HS-5 (cell line): ENCODE measurements around the gene GPC3.
A peak's percentile ranks its signal among the peaks of the same experiment; 100 is the strongest.
"Not testable (repeated sequence)": the region's sequence is repeated elsewhere in the genome, so short reads cannot be mapped to it uniquely, and the experiment has no call there.

Experiments
- DNase-seq: peaks from one replicate; pipeline ENCODE4 v3.0.0-alpha.2; 2012; ENCODE audit warnings: low read depth

GPC3 gene

GRCh38 chrX:133995759-133996158 lies 10.4 kb upstream of the GPC3 start:
- DNase-seq: no peak

GRCh38 chrX:133994576-133994975 lies 9.2 kb upstream of the GPC3 start:
- no peak for DNase-seq

GRCh38 chrX:133992882-133993281 lies 7.5 kb upstream of the GPC3 start:
- no peak for DNase-seq

GRCh38 chrX:133991814-133992213 lies 6.4 kb upstream of the GPC3 start:
- DNase-seq: no peak

DNA sequence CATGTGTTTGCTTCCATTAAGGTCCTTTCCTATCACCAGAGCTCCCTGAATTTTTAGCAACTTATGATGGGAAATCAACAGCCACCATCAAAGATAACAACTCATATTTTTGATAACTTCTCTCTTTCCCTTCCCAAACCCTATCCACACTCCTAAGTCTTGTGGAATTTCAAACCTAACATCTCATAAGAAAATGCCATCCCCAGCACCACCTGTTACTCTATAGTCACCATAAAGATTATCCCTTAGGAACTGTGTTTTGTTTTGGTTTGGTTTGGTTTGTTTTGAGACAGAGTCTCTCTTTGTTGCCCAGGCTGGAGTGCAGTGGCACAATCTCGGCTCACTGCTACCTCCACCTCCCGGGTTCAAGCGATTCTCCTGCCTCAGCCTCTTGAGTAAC lies 5.7 kb upstream of the GPC3 start:
- not testable (repeated sequence) for DNase-seq

DNA sequence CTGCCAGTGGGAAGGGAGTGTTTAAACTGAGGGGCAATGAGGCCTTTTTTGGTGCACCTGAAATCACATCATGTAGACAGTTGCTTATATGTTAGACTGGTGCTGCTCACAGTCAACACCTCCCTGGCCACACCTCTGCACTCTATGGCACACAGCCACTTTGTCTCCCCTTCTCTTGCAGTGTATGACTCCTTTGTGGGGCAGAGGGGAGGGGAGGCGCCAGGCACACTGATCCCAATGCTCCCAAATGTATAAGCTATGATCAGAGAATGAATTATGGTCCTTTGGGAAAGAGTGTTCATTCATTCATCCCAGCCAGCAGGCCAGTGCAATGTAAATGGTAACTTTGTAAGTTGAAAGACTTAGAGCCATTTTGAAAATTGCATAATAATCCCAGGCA lies 4.6 kb upstream of the GPC3 start:
- DNase-seq: no peak

DNA sequence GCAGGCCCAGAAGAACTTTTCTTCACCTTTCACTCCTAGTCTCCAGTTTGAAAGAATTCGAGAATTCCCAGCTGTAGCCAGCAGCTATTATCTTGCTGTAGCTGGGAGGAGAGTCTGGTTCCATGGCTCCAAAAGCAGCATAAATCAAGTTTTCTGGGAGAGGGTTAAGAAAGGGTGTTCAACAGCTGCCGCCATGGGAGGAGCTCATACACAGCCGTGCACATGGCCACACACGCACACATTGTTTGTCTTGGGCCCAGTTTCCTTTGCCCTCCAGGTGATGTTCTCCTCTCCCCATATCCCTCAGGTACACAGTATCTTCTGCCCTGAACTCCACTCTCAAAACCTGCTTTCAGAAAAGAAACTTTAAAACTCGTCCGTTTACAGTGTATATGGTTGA lies 4.1 kb upstream of the GPC3 start:
- DNase-seq: no peak

GRCh38 chrX:133988010-133988409 lies 2.6 kb upstream of the GPC3 start:
- DNase-seq: no peak

DNA sequence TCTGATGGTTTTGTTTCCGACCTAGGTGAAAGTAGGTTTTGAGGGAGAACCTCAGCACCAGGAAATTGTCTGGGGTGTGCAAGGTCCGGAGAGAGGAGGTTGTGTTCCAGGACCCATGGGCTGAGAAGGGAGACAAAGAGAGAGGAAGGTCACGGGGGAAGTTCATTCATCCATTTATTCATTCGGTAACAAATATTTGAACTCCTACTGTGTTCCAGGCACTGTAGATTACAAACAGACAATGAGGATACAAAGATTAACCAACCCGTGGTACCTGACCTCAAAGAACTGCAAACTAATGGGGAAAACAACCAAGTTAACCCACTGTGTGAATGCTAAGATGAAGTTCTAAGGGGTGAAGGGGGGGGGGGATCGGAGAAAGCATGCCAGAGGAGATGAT lies 1.8 kb upstream of the GPC3 start:
- DNase-seq: no peak

DNA sequence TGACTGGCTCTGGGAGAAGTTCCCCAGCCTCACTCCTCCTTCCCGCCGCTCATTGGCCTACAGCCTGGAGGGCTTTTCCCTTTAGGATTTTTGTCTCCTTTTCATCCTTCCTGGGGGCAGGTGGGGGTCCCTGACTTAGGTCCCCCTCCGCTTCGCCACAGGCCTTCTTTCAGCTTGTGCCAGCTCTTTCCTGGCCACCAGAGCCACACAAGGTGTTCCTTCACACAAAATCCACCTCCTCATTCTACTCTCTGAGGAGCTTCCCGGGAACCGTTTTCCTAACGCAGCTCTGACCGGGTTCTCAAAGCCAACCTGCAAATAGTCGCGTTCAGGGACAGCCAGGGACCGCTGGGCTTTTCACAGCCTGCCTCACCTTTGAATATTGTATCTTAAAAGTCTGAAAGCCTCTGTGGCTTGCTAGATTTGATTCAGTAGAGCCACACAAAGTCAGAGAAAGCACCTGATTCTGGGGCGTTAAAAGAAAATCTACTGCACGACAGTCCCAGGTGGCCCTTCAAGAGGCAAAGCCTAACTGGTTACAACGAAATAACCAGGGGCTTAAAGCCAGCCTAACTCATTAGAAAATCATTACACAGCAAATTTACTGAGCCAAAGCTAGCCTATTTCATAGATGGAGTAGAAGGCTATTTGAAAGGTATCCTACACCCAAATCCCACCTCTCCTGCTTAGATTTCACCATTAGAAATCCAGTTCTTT lies 731 bp upstream of the GPC3 start:
- no peak for DNase-seq

GRCh38 chrX:133984857-133985163 lies 584 bp downstream of the GPC3 start:
- DNase-seq: no peak

- DNase-seq: no peak
Observed at GRCh38 chrX:133983974-133984845, 1.2 kb downstream of the GPC3 start.

- DNase-seq: no peak
Observed at GRCh38 chrX:133983256-133983973, 2.0 kb downstream of the GPC3 start.

GRCh38 chrX:133981924-133982323 lies 3.5 kb downstream of the GPC3 start:
- DNase-seq: no peak

GRCh38 chrX:133980832-133981588 lies 4.4 kb downstream of the GPC3 start:
- no peak for DNase-seq

DNA sequence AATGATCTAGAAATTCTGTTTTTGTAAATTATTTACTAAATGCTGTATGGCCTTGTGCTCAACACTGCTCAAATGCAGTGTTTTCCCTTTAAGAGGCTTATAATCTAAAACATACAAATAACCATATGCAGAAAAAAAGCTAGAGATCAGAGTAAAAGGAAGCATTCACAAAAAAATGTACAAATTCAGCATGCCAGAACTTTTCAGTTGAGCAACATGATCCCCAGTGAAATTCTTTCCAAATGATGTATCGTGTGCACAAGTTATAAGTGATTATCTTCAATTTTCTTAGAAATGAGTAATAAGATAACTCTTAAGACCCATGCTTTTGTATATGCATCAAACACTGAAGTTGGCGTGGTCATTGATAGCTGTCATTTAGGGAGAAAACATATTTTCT lies 5.0 kb downstream of the GPC3 start:
- peak; percentile 28 for DNase-seq

DNA sequence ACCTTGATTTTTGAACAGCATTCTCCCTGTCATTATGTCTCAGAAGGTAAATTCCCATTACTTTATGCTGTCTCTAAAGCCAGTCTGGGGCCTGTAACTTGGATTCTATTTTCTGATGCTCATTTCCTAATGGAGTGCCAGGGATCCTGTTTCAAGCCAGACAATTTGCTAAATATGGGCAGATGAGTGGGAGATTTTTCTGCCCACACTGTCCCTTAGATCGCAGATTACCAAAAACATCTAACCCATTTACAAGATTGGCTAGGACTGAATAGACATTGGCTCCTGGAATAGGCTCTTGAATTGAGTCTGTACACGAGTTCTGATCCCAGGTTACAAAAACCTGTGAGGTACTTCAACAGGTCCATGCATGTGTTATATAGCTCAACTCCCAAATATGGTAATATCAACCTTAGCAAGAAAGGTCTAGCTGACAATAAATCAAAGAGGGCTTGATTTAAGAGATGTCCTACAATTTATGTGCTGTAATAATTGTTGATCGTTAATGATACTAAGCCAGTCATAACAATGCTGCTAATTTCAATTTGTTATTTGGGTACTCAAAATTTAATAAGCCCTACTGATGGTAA lies 5.7 kb downstream of the GPC3 start:
- no peak for DNase-seq

- DNase-seq: no peak
Observed at GRCh38 chrX:133973704-133974103, 11.7 kb downstream of the GPC3 start.

- no peak for DNase-seq
Observed at GRCh38 chrX:133972916-133973315, 12.5 kb downstream of the GPC3 start.

GRCh38 chrX:133971586-133971985 lies 13.8 kb downstream of the GPC3 start:
- no peak for DNase-seq

DNA sequence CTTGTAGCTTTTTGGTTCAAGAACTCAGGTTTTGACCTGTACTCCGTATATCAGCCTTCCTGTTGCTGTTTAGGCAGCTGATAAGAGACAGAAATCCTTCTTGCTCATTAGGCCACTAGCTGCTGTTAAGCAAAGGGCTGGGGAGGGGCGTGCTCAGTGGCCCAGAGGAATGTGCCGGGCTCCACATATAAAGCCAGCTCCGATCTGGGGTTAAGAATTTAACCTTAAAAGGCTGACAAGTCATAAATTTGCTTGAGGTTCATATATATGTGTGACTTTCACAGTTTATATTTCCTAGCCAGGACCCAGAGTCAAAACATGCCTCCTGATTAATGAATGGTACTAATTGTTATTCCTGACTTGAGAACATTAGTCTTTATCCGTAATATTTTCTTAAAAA lies 15.3 kb downstream of the GPC3 start:
- no peak for DNase-seq

DNA sequence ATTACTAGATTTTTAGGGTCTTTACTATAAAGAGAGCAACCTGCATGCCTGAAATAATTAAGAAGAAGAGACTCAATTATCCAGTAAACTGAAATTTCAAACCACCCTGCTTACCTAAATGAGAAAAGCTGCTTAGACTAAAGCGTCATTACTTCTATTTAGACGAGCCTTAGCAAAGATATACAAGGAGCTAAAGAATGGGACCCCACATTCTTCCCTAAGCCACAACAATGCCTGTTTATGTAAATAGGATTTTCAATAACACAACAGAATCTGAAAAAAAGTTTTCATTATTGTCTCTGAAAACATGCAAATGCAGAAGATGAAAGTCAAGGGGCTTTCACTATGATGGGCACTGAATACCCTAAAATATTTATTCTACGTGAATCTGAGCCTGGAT lies 16.2 kb downstream of the GPC3 start:
- no peak for DNase-seq
